HCT116 (cell line): ENCODE measurements around the gene ELOVL5. TPM values are rescaled to one million over a fixed set of nuclear protein-coding genes. Genes with fewer than 3 reads are reported as not detected.
"Not testable (repeated sequence)": the region's sequence is repeated elsewhere in the genome, so short reads cannot be mapped to it uniquely, and the experiment has no call there.

Source experiments
- ATAC-seq: fragments of 200-7000 bp; cut with Tn5 transposase; 2 replicates; pipeline ENCODE4 v1.9.1; 2020; ENCODE audit warnings: mild to moderate bottlenecking, moderate library complexity
- BruUV-seq: library from RNA; stranded (reverse); fragments of 400-500 nt; replicated peaks from 2 replicates; lab custom pipeline; 2021; lab: Mats Ljungman, UMichigan
- CTCF ChIA-PET: fragments of 300-600 bp; sonication (Branson Sonifier 250); formaldehyde crosslinking; loops from one replicate; lab custom pipeline; 2021; ENCODE audit warnings: antibody characterized with exemption; lab: Charles Lee
- POLR2A ChIA-PET: fragments of 300-600, 350-600 bp; sonication (Branson Sonifier 250); formaldehyde crosslinking; loops from one replicate; lab custom pipeline; 2021; ENCODE audit warnings: antibody characterized with exemption; lab: Charles Lee
- RAD21 ChIA-PET, 2 experiments: fragments of 300-600 bp; sonication (Branson Sonifier 250); formaldehyde crosslinking; loops; one replicate each; lab custom pipeline; 2023; ENCODE audit warnings: low total read pairs in 2 of 2; ENCODE audit not compliant: uncharacterized antibody in 2 of 2, unreplicated experiment in 2 of 2, low non-redundant PET in 1 of 2; lab: Charles Lee
- DNase-seq: peaks from one replicate; pipeline ENCODE4 v3.0.0-alpha.2; 2010; ENCODE audit warnings: low read depth, low spot score
- H2AFZ ChIP-seq: fragments of 200-600 bp; shearing (Covaris generic), sonication (generic); 2 replicates; pipeline ENCODE4 v1.6.1; 2017; ENCODE audit warnings: low read depth, mixed run types, mixed read lengths, antibody characterized with exemption, low read length; ENCODE audit not compliant: poor library complexity, severe bottlenecking
- H3K27ac ChIP-seq: 2 replicates; pipeline ENCODE4 v1.5.1; 2012; ENCODE audit warnings: low read depth, low read length
- H3K27me3 ChIP-seq: fragments of 200-600 bp; sonication (generic); 2 replicates; pipeline ENCODE4 v1.6.1; 2016; ENCODE audit warnings: mixed run types, low read length, mixed read lengths; ENCODE audit not compliant: insufficient read depth
- H3K36me3 ChIP-seq, 2 experiments: fragments of 200-500 bp in 1 of 2; fragments of 200-600 bp in 1 of 2; sonication (Bioruptor generic) in 1 of 2; sonication (generic) in 1 of 2; 2 replicates each; pipeline versions ENCODE4 v1.5.1 to v1.6.1; 2014 to 2016; ENCODE audit warnings: low read length in 2 of 2, inconsistent platforms in 1 of 2, mixed read lengths in 1 of 2, mixed run types in 1 of 2; ENCODE audit not compliant: insufficient read depth in 2 of 2, control insufficient read depth in 1 of 2
- H3K4me1 ChIP-seq, 2 experiments: fragments of 200-600 bp in 1 of 2; sonication (generic) in 1 of 2; 2 replicates each; pipeline versions ENCODE4 v1.5.1 to v1.6.1; 2012 to 2017; ENCODE audit warnings: low read length in 2 of 2, inconsistent platforms in 1 of 2, mild to moderate bottlenecking in 1 of 2, mixed read lengths in 1 of 2, mixed run types in 1 of 2, moderate library complexity in 1 of 2; ENCODE audit not compliant: insufficient read depth in 2 of 2, control insufficient read depth in 1 of 2
- H3K4me2 ChIP-seq: fragments of 200-600 bp; sonication (generic); 2 replicates; pipeline ENCODE4 v1.6.1; 2017; ENCODE audit warnings: mixed run types, low read length, mixed read lengths
- H3K4me3 ChIP-seq, 2 experiments: fragments of 200-600 bp in 1 of 2; sonication (generic) in 1 of 2; replicated peaks in 1 of 2; 2 replicates each; pipeline ENCODE4 v1.5.1; 2011 to 2016; ENCODE audit warnings: low read length in 2 of 2, control low read depth in 1 of 2, low read depth in 1 of 2, mild to moderate bottlenecking in 1 of 2, mixed read lengths in 1 of 2, mixed run types in 1 of 2
- H3K79me2 ChIP-seq: fragments of 200-600 bp; sonication (generic); 2 replicates; pipeline ENCODE4 v1.6.1; 2017; ENCODE audit warnings: mild to moderate bottlenecking, mixed run types, low read length, moderate library complexity, mixed read lengths; ENCODE audit not compliant: insufficient read depth
- H3K9ac ChIP-seq: fragments of 200-600 bp; sonication (generic); 2 replicates; pipeline ENCODE4 v1.6.1; 2016; ENCODE audit warnings: low read length, mixed read lengths
- H3K9me2 ChIP-seq: fragments of 200-600 bp; sonication (generic), shearing (Covaris generic); 2 replicates; pipeline ENCODE4 v1.6.1; 2017; ENCODE audit warnings: mixed run types, mild to moderate bottlenecking, moderate library complexity; ENCODE audit not compliant: insufficient read depth
- H3K9me3 ChIP-seq, 2 experiments: fragments of 200-500 bp in 1 of 2; fragments of 200-600 bp in 1 of 2; sonication (Bioruptor generic) in 1 of 2; sonication (generic) in 1 of 2; 2 replicates each; pipeline ENCODE4 v1.6.1; 2014 to 2017; ENCODE audit warnings: low read length in 2 of 2, mixed read lengths in 2 of 2, inconsistent platforms in 1 of 2, low read depth in 1 of 2, mild to moderate bottlenecking in 1 of 2, mixed run types in 1 of 2, moderate library complexity in 1 of 2; ENCODE audit not compliant: control insufficient read depth in 1 of 2, insufficient read depth in 1 of 2
- H4K20me1 ChIP-seq: fragments of 200-600 bp; sonication (generic), shearing (Covaris generic); 2 replicates; pipeline ENCODE4 v1.6.1; 2017; ENCODE audit warnings: mixed run types, mild to moderate bottlenecking, moderate library complexity; ENCODE audit not compliant: insufficient read depth
- JUND ChIP-seq: IDR thresholded peaks from 2 replicates; pipeline ENCODE4 v1.6.1; 2012
- POLR2A ChIP-seq: IDR thresholded peaks from 2 replicates; pipeline ENCODE4 v1.7.0; 2011; ENCODE audit warnings: borderline replicate concordance; ENCODE audit not compliant: insufficient read depth, insufficient read length; ENCODE audit errors: extremely low read depth
- POLR2AphosphoS5 ChIP-seq: IDR thresholded peaks from 2 replicates; pipeline ENCODE4 v1.6.1; 2011; ENCODE audit warnings: mild to moderate bottlenecking, low read depth, low read length, moderate library complexity
- SIN3A ChIP-seq: IDR thresholded peaks from 2 replicates; pipeline ENCODE4 v1.6.1; 2012; ENCODE audit warnings: low read depth
- TCF7L2 ChIP-seq: IDR thresholded peaks from 2 replicates; pipeline ENCODE4 v1.7.0; 2011; ENCODE audit warnings: borderline replicate concordance, inconsistent platforms; ENCODE audit not compliant: insufficient read depth, insufficient read length; ENCODE audit errors: extremely low read depth
- YY1 ChIP-seq: IDR thresholded peaks from 2 replicates; pipeline ENCODE4 v1.6.1; 2011; ENCODE audit warnings: low read length, low read depth, moderate library complexity, mild to moderate bottlenecking; ENCODE audit not compliant: insufficient replicate concordance; ENCODE audit errors: extremely low read depth
- ZFX ChIP-seq: fragments of 450-650 bp; IDR thresholded peaks from 2 replicates; pipeline ENCODE4 v1.6.1; 2017
- intact Hi-C: fragments of 100-400 bp; cut with micrococcal nuclease; formaldehyde crosslinking; loops from 2 replicates; pipeline ENCODE4 v1.10.0; 2022
- total RNA-seq: library from RNA; stranded (reverse); gene quantifications from one replicate; pipeline ENCODE4 v1.2.1, GENCODE V29; 2021; ENCODE audit not compliant: unreplicated experiment
- TF ChIP-seq, protein P1 (sequence below): IDR thresholded peaks from 2 replicates; pipeline ENCODE4 v1.6.1; 2012; ENCODE audit warnings: low read depth

ELOVL5 gene
- total RNA-seq, 1 experiment from 2014 or later, result 85.3 TPM

DNA sequence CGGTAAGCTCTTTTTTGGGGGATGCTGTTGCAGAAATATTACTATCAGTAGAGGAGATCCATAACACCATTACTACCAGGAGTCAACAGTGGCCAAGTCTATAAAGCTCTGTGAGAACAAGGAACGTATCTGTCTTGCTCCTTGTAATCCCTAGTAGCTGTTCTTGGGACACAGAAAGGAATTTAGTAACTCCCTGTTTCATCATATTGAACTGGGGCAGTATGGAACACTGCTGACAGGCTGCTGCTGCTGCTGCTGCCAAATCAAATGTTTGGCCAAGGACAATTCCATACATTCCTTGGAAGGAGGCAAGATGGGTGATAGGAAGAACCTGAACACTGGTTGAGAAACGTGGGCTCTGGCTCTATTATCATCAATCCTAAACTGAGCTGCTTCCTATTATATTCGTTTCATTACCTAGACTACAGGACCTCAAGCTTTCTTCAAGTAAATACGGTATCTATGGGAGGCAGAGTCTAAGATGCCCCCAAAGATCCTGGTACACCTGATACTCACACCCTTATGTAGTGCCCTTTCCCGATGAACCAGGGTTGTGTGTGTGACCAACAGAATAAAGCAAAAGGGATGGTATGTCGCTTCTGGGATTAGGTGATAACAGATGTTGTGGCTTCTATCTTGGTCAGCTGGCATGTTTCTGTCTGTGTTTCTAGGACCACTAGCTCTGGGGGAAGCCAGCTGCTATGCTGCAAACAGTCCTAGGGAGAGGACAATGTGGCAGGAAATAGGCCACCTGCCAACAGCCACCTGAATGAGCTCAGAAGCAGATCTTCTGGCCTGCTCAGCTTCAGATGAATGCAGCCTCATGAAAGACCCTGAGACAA is 39.5 kb downstream of the ELOVL5 start:
- ChIA-PET RAD21 (no interaction called here), POLR2A (interaction anchor here (0.5 kb wide), 1 partner anchor 14 kb away, joined by 4 read pairs; no protein-coding TSS in a partner anchor), CTCF (no interaction called here)
- no peak for DNase-seq
- Histone ChIP-seq H3K79me2 (peaks cover 77% of the 10 kb centered on the region), H3K9me3 (no peaks in the 10 kb centered on the region), H3K27ac (no peak overlapping the region), H3K4me2 (no peak overlapping the region), H3K9me2 (no peaks in the 10 kb centered on the region), H4K20me1 (peaks cover 5% of the 10 kb centered on the region; the same call in 1 of the 2 replicates), H3K9ac (no peak overlapping the region), H2AFZ (no peak overlapping the region), H3K36me3 (no peaks in the 10 kb centered on the region), H3K4me1 (peaks cover 0 to 7% of the 10 kb centered on the region in 2 experiments; a peak in 2 of 4 replicates), H3K4me3 (no peak overlapping the region), H3K27me3 (no peaks in the 10 kb centered on the region)
- no TSS peak for BruUV-seq
- TF ChIP-seq JUND, result no peak
- TF ChIP-seq YY1, result no peak
- TF ChIP-seq POLR2A, result no peak
- TF ChIP-seq ZFX, result no peak
- TF ChIP-seq POLR2AphosphoS5, result no peak
- intact Hi-C loops, result no loop called here
- no peak for ATAC-seq

DNA sequence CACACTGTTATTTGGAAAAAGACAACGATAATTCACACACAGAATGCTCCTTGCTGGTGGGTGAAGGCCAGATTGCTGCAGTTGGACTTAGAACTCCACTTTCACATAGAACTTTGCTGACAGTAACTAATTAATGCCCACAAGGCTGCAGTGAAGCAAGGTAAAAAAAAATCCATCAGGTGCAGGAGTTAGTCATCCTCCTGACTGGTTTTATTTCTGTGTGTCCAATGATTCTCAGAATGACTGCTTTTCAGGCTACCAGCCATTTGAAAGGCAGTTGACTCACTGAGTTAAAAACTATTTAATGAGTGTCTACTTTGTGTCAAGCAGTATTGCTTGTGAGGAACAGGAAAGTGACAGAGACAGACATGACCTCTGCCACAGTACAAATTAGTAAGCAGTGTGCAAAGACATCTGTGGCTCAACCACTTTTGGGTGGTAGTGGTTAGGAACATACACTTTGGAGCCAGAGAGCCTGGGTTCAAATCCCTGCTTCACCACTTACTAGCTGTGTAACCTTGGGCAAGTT is 41.9 kb downstream of the ELOVL5 start:
- H4K20me1 ChIP-seq, result no peaks in the 10 kb centered on the region
- POLR2A ChIA-PET, result no interaction called here
- CTCF ChIA-PET, result no interaction called here
- no peak overlapping the region for H3K4me3 ChIP-seq
- DNase-seq (no peak), ATAC-seq (no peak)
- H3K27ac ChIP-seq, result no peak overlapping the region
- H3K27me3 ChIP-seq, result no peaks in the 10 kb centered on the region
- H3K4me2 ChIP-seq, result peak overlapping the region; percentile 5; the same call in 1 of the 2 replicates
- intact Hi-C loops, result no loop called here
- H3K36me3 ChIP-seq, result no peaks in the 10 kb centered on the region
- no TSS peak for BruUV-seq
- no peak overlapping the region for H3K9ac ChIP-seq
- no peaks in the 10 kb centered on the region for H3K9me2 ChIP-seq
- peaks cover 4 to 18% of the 10 kb centered on the region in 2 experiments; a peak in 3 of 4 replicates for H3K4me1 ChIP-seq
- RAD21 ChIA-PET, result no interaction called here
- no peak overlapping the region for H2AFZ ChIP-seq
- H3K79me2 ChIP-seq, result peaks cover 65% of the 10 kb centered on the region
- no peaks in the 10 kb centered on the region for H3K9me3 ChIP-seq
- TF ChIP-seq SIN3A, result no peak
- no peak for TF ChIP-seq TCF7L2
- TF ChIP-seq, protein P1, sequence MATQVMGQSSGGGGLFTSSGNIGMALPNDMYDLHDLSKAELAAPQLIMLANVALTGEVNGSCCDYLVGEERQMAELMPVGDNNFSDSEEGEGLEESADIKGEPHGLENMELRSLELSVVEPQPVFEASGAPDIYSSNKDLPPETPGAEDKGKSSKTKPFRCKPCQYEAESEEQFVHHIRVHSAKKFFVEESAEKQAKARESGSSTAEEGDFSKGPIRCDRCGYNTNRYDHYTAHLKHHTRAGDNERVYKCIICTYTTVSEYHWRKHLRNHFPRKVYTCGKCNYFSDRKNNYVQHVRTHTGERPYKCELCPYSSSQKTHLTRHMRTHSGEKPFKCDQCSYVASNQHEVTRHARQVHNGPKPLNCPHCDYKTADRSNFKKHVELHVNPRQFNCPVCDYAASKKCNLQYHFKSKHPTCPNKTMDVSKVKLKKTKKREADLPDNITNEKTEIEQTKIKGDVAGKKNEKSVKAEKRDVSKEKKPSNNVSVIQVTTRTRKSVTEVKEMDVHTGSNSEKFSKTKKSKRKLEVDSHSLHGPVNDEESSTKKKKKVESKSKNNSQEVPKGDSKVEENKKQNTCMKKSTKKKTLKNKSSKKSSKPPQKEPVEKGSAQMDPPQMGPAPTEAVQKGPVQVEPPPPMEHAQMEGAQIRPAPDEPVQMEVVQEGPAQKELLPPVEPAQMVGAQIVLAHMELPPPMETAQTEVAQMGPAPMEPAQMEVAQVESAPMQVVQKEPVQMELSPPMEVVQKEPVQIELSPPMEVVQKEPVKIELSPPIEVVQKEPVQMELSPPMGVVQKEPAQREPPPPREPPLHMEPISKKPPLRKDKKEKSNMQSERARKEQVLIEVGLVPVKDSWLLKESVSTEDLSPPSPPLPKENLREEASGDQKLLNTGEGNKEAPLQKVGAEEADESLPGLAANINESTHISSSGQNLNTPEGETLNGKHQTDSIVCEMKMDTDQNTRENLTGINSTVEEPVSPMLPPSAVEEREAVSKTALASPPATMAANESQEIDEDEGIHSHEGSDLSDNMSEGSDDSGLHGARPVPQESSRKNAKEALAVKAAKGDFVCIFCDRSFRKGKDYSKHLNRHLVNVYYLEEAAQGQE, result no peak
- TF ChIP-seq JUND, result no peak

DNA sequence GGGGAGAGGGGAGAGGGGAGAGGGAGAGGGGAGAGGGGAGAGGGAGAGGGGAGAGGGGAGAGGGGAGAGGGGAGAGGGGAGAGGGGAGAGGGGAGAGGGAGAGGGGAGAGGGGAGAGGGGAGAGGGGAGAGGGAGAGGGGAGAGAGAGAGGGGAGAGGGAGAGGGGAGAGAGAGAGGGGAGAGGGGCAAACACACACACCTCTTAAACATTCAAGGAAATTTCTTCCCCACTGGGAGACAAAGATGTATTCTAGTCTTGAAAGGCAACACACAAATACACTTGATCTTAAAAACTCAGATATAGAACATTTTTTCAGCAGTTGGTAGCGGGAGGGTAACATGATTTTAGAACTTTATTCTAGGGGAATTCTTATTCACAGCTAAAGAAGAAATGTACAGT is 42.5 kb downstream of the ELOVL5 start:
- BruUV-seq, DNase-seq, POLR2A ChIA-PET, CTCF ChIA-PET, H3K27me3 ChIP-seq, H3K9me2 ChIP-seq, H3K9me3 ChIP-seq, H2AFZ ChIP-seq, H4K20me1 ChIP-seq, intact Hi-C loops, H3K27ac ChIP-seq, H3K9ac ChIP-seq, H3K36me3 ChIP-seq, ATAC-seq, H3K4me2 ChIP-seq, H3K4me3 ChIP-seq, RAD21 ChIA-PET: not testable (repeated sequence)
- peaks cover 4 to 18% of the 10 kb centered on the region in 2 experiments; a peak in 3 of 4 replicates for H3K4me1 ChIP-seq
- peaks cover 65% of the 10 kb centered on the region for H3K79me2 ChIP-seq
